HEK293 (cell line): Measurements from ENCODE around the gene RTP1.

Experiments
- CTCF ChIA-PET: fragments of 350-600 bp; formaldehyde crosslinking; extraction: SDS; loops from one replicate; lab custom pipeline; 2021; ENCODE audit warnings: antibody characterized with exemption; lab: Yijun Ruan, JAX
- POLR2A ChIA-PET: fragments of 300-600 bp; formaldehyde crosslinking; extraction: SDS; loops from one replicate; lab custom pipeline; 2020; ENCODE audit warnings: antibody characterized with exemption, inconsistent platforms; lab: Yijun Ruan, JAX
- H3K27ac ChIP-seq: fragments of 200-500 bp; sonication (Bioruptor generic); 2 replicates; pipeline ENCODE4 v1.5.1; 2014; ENCODE audit warnings: low read depth, low read length, control low read depth, inconsistent platforms; ENCODE audit errors: extremely low read depth
- H3K36me3 ChIP-seq, 2 experiments: fragments of 200-500 bp in 1 of 2; sonication (Bioruptor generic) in 1 of 2; 1 replicate in 1 of 2; 2 replicates in 1 of 2; pipeline ENCODE4 v1.5.1; 2014 to 2017; ENCODE audit warnings: inconsistent platforms in 2 of 2, low read length in 2 of 2; ENCODE audit not compliant: control insufficient read depth in 2 of 2, insufficient read depth in 1 of 2
- H3K4me1 ChIP-seq: fragments of 200-500 bp; sonication (Bioruptor generic); 2 replicates; pipeline ENCODE4 v1.5.1; 2014; ENCODE audit warnings: mild to moderate bottlenecking, low read length, inconsistent platforms; ENCODE audit not compliant: control insufficient read depth, insufficient read depth
- H3K4me3 ChIP-seq: 2 replicates; pipeline ENCODE4 v1.5.1; 2011; ENCODE audit warnings: low read depth, mild to moderate bottlenecking, control low read depth, low read length, moderate library complexity
- H3K9me3 ChIP-seq: fragments of 200-500 bp; sonication (Bioruptor generic); 2 replicates; pipeline ENCODE4 v1.5.1; 2014; ENCODE audit warnings: low read depth, low read length, inconsistent platforms; ENCODE audit not compliant: control insufficient read depth, insufficient read depth
- HOXA7 ChIP-seq: sonication (generic); formaldehyde crosslinking; IDR thresholded peaks from 2 replicates; pipeline ENCODE4 v1.8.1; 2022; ENCODE audit warnings: missing genetic modification reagents, borderline replicate concordance
- PRDM6 ChIP-seq: fragments of 450-650 bp; formaldehyde crosslinking; IDR thresholded peaks from 2 replicates; pipeline ENCODE4 v1.5.1; 2017; ENCODE audit warnings: missing biosample characterization, missing genetic modification characterization
- ZNF121 ChIP-seq: fragments of 450-650 bp; formaldehyde crosslinking; IDR thresholded peaks from 2 replicates; pipeline ENCODE4 v1.5.1; 2016; ENCODE audit warnings: missing biosample characterization, missing genetic modification characterization
- ZNF140 ChIP-seq: fragments of 450-650 bp; formaldehyde crosslinking; IDR thresholded peaks from 2 replicates; pipeline ENCODE4 v1.5.1; 2016; ENCODE audit warnings: missing biosample characterization, missing genetic modification characterization
- ZNF175 ChIP-seq: fragments of 450-650 bp; formaldehyde crosslinking; IDR thresholded peaks from 2 replicates; pipeline ENCODE4 v1.5.1; 2016; ENCODE audit warnings: missing biosample characterization, missing genetic modification characterization
- ZNF2 ChIP-seq: fragments of 450-650 bp; formaldehyde crosslinking; IDR thresholded peaks from 2 replicates; pipeline ENCODE4 v1.5.1; 2016; ENCODE audit warnings: missing biosample characterization, missing genetic modification characterization
- ZNF223 ChIP-seq: fragments of 450-650 bp; formaldehyde crosslinking; IDR thresholded peaks from 2 replicates; pipeline ENCODE4 v1.5.1; 2016; ENCODE audit warnings: missing biosample characterization, missing genetic modification characterization
- ZNF239 ChIP-seq: fragments of 450-650 bp; formaldehyde crosslinking; IDR thresholded peaks from 2 replicates; pipeline ENCODE4 v1.5.1; 2016; ENCODE audit warnings: missing biosample characterization, missing genetic modification characterization
- ZNF274 ChIP-seq, 2 experiments: fragments of 200-500 bp in 1 of 2; fragments of 450-650 bp in 1 of 2; sonication (Bioruptor generic) in 1 of 2; formaldehyde crosslinking in 1 of 2; IDR thresholded peaks; 2 replicates each; pipeline versions ENCODE4 v1.5.1 to v1.6.1; 2014 to 2016; ENCODE audit warnings: borderline replicate concordance in 1 of 2, inconsistent platforms in 1 of 2, low read length in 1 of 2, missing biosample characterization in 1 of 2, missing genetic modification characterization in 1 of 2
- ZNF302 ChIP-seq: fragments of 450-650 bp; formaldehyde crosslinking; IDR thresholded peaks from 2 replicates; pipeline ENCODE4 v1.5.1; 2016; ENCODE audit warnings: missing biosample characterization, missing genetic modification characterization, low read depth
- ZNF335 ChIP-seq: fragments of 450-650 bp; formaldehyde crosslinking; conservative IDR thresholded peaks from 2 replicates; pipeline ENCODE4 v1.5.1; 2016; ENCODE audit warnings: missing biosample characterization, missing genetic modification characterization
- ZNF426 ChIP-seq: fragments of 450-650 bp; formaldehyde crosslinking; IDR thresholded peaks from 2 replicates; pipeline ENCODE4 v1.5.1; 2017; ENCODE audit warnings: missing biosample characterization, missing genetic modification characterization, mild to moderate bottlenecking, inconsistent platforms, moderate library complexity
- ZNF585B ChIP-seq: fragments of 450-650 bp; formaldehyde crosslinking; IDR thresholded peaks from 2 replicates; pipeline ENCODE4 v1.5.1; 2016; ENCODE audit warnings: missing biosample characterization, missing genetic modification characterization
- ZNF596 ChIP-seq: fragments of 450-650 bp; IDR thresholded peaks from 2 replicates; pipeline ENCODE4 v1.5.0; 2018; ENCODE audit warnings: missing biosample characterization, mild to moderate bottlenecking, missing genetic modification characterization, moderate library complexity
- ZNF654 ChIP-seq: fragments of 450-650 bp; formaldehyde crosslinking; IDR thresholded peaks from 2 replicates; pipeline ENCODE4 v1.5.1; 2016; ENCODE audit warnings: low read depth, missing biosample characterization, missing genetic modification characterization
- ZNF670 ChIP-seq: fragments of 450-650 bp; formaldehyde crosslinking; IDR thresholded peaks from 2 replicates; pipeline ENCODE4 v1.5.1; 2016; ENCODE audit warnings: missing biosample characterization, missing genetic modification characterization, low read depth
- ZNF747 ChIP-seq: fragments of 450-650 bp; formaldehyde crosslinking; IDR thresholded peaks from 2 replicates; pipeline ENCODE4 v1.5.1; 2016; ENCODE audit warnings: missing biosample characterization, missing genetic modification characterization
- ZNF777 ChIP-seq: fragments of 450-650 bp; formaldehyde crosslinking; IDR thresholded peaks from 2 replicates; pipeline ENCODE4 v1.5.1; 2017; ENCODE audit warnings: missing biosample characterization, missing genetic modification characterization, borderline replicate concordance
- ZNF830 ChIP-seq: fragments of 450-650 bp; IDR thresholded peaks from 2 replicates; pipeline ENCODE4 v1.5.0; 2018; ENCODE audit warnings: missing biosample characterization, missing genetic modification characterization, low read depth, mild to moderate bottlenecking, moderate library complexity
- TF ChIP-seq, protein P1 (sequence below): fragments of 450-650 bp; formaldehyde crosslinking; IDR thresholded peaks from 2 replicates; pipeline ENCODE4 v1.5.1; 2016; ENCODE audit warnings: missing biosample characterization, missing genetic modification characterization
- TF ChIP-seq, protein P2 (sequence below): fragments of 450-650 bp; formaldehyde crosslinking; IDR thresholded peaks from 2 replicates; pipeline ENCODE4 v1.5.1; 2017; ENCODE audit warnings: missing biosample characterization, mild to moderate bottlenecking, missing genetic modification characterization, moderate library complexity
- TF ChIP-seq, protein P3 (sequence below): fragments of 450-650 bp; formaldehyde crosslinking; IDR thresholded peaks from 2 replicates; pipeline ENCODE4 v1.5.1; 2016; ENCODE audit warnings: missing biosample characterization, missing genetic modification characterization
- TF ChIP-seq, protein P4 (sequence below): fragments of 450-650 bp; formaldehyde crosslinking; IDR thresholded peaks from 2 replicates; pipeline ENCODE4 v1.5.1; 2016; ENCODE audit warnings: missing biosample characterization, missing genetic modification characterization
- TF ChIP-seq, protein P5 (sequence below): fragments of 450-650 bp; formaldehyde crosslinking; IDR thresholded peaks from 2 replicates; pipeline ENCODE4 v1.5.1; 2016; ENCODE audit warnings: missing biosample characterization, missing genetic modification characterization

Gene RTP1

GRCh38 chr3:187186375-187186774, 10.9 kb upstream of the RTP1 start (continued):
- TF ChIP-seq, protein P1, sequence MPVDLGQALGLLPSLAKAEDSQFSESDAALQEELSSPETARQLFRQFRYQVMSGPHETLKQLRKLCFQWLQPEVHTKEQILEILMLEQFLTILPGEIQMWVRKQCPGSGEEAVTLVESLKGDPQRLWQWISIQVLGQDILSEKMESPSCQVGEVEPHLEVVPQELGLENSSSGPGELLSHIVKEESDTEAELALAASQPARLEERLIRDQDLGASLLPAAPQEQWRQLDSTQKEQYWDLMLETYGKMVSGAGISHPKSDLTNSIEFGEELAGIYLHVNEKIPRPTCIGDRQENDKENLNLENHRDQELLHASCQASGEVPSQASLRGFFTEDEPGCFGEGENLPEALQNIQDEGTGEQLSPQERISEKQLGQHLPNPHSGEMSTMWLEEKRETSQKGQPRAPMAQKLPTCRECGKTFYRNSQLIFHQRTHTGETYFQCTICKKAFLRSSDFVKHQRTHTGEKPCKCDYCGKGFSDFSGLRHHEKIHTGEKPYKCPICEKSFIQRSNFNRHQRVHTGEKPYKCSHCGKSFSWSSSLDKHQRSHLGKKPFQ (tag by site-specific recombination): no peak
- no peak for TF ChIP-seq ZNF274 (IDR thresholded peaks at IDR 0.05; ENCODE audit: low read length)
- no peak for TF ChIP-seq ZNF274 (tag by site-specific recombination; IDR thresholded peaks at IDR 0.05; ENCODE audit: borderline replicate concordance)
- no peak for TF ChIP-seq ZNF596 (tag by site-specific recombination)
- TF ChIP-seq ZNF223 (tag by site-specific recombination): no peak
- no peak for TF ChIP-seq ZNF670 (tag by site-specific recombination)
- no peak for TF ChIP-seq ZNF140 (tag by site-specific recombination)

DNA sequence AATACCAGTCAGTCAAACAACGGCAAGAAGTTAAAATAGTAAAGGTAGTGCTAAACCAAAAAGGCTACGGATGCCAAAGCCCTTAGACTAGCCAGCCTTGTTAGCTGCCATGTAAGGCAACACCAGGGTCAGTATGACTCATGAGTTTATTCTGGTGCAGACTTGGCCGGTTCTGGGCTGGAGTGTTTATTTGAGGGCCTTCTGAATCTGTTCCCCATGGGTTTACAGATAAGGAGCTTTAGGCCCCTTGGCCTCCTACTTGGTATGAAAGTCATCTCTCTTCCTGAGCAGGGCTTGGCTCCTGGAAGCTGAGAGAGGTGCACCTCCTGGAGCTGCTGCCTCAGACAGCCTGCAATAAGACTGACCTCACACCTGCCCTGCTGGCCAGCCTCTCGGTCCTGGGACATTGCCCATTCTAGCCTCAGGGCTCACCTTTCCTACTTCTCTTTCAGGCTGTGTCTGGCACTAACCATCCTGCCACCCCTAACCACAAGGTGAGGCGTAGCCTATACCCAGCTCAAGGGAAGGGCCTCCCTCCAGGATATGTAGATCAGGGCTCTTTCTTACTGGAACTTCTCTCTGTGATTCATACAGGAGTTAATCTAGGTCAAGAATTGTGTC, 10.4 kb upstream of the RTP1 start:
- Histone ChIP-seq H3K4me3 (no peak overlapping the region), H3K4me1 (no peaks in the 10 kb centered on the region), H3K27ac (no peak overlapping the region), H3K36me3 (no peaks in the 10 kb centered on the region), H3K9me3 (no peaks in the 10 kb centered on the region)
- ChIA-PET POLR2A (interaction anchor here (0.6 kb wide), 1 partner anchor 103 kb away, joined by 4 read pairs; no protein-coding TSS in a partner anchor), CTCF (interaction anchor here (0.6 kb wide), 1 partner anchor 505 kb away, joined by 3 read pairs; no protein-coding TSS in a partner anchor)
- no peak for TF ChIP-seq ZNF121 (tag by site-specific recombination)
- no peak for TF ChIP-seq ZNF426
- no peak for TF ChIP-seq ZNF175
- TF ChIP-seq ZNF830 (tag by site-specific recombination): no peak
- no peak for TF ChIP-seq ZNF777 (tag by site-specific recombination)
- peak; percentile 36; the same call in 1 of the 2 replicates for TF ChIP-seq ZNF335 (tag by site-specific recombination)
- TF ChIP-seq, protein P2, sequence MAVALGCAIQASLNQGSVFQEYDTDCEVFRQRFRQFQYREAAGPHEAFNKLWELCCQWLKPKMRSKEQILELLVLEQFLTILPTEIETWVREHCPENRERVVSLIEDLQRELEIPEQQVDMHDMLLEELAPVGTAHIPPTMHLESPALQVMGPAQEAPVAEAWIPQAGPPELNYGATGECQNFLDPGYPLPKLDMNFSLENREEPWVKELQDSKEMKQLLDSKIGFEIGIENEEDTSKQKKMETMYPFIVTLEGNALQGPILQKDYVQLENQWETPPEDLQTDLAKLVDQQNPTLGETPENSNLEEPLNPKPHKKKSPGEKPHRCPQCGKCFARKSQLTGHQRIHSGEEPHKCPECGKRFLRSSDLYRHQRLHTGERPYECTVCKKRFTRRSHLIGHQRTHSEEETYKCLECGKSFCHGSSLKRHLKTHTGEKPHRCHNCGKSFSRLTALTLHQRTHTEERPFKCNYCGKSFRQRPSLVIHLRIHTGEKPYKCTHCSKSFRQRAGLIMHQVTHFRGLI (tag by site-specific recombination): no peak
- TF ChIP-seq, protein P3, sequence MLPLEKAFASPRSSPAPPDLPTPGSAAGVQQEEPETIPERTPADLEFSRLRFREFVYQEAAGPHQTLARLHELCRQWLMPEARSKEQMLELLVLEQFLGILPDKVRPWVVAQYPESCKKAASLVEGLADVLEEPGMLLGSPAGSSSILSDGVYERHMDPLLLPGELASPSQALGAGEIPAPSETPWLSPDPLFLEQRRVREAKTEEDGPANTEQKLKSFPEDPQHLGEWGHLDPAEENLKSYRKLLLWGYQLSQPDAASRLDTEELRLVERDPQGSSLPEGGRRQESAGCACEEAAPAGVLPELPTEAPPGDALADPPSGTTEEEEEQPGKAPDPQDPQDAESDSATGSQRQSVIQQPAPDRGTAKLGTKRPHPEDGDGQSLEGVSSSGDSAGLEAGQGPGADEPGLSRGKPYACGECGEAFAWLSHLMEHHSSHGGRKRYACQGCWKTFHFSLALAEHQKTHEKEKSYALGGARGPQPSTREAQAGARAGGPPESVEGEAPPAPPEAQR (tag by site-specific recombination): no peak
- TF ChIP-seq ZNF585B (tag by site-specific recombination): no peak
- TF ChIP-seq HOXA7 (CRISPR knock-in tag): no peak
- TF ChIP-seq ZNF239 (tag by site-specific recombination): no peak
- no peak for TF ChIP-seq ZNF302 (tag by site-specific recombination)
- TF ChIP-seq, protein P4, sequence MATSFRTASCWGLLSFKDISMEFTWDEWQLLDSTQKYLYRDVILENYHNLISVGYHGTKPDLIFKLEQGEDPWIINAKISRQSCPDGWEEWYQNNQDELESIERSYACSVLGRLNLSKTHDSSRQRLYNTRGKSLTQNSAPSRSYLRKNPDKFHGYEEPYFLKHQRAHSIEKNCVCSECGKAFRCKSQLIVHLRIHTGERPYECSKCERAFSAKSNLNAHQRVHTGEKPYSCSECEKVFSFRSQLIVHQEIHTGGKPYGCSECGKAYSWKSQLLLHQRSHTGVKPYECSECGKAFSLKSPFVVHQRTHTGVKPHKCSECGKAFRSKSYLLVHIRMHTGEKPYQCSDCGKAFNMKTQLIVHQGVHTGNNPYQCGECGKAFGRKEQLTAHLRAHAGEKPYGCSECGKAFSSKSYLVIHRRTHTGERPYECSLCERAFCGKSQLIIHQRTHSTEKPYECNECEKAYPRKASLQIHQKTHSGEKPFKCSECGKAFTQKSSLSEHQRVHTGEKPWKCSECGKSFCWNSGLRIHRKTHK (tag by site-specific recombination): no peak
- TF ChIP-seq, protein P5, sequence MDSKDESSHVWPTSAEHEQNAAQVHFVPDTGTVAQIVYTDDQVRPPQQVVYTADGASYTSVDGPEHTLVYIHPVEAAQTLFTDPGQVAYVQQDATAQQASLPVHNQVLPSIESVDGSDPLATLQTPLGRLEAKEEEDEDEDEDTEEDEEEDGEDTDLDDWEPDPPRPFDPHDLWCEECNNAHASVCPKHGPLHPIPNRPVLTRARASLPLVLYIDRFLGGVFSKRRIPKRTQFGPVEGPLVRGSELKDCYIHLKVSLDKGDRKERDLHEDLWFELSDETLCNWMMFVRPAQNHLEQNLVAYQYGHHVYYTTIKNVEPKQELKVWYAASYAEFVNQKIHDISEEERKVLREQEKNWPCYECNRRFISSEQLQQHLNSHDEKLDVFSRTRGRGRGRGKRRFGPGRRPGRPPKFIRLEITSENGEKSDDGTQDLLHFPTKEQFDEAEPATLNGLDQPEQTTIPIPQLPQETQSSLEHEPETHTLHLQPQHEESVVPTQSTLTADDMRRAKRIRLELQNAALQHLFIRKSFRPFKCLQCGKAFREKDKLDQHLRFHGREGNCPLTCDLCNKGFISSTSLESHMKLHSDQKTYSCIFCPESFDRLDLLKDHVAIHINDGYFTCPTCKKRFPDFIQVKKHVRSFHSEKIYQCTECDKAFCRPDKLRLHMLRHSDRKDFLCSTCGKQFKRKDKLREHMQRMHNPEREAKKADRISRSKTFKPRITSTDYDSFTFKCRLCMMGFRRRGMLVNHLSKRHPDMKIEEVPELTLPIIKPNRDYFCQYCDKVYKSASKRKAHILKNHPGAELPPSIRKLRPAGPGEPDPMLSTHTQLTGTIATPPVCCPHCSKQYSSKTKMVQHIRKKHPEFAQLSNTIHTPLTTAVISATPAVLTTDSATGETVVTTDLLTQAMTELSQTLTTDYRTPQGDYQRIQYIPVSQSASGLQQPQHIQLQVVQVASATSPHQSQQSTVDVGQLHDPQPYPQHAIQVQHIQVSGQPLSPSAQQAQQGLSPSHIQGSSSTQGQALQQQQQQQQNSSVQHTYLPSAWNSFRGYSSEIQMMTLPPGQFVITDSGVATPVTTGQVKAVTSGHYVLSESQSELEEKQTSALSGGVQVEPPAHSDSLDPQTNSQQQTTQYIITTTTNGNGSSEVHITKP (tag by site-specific recombination): peak; percentile 19; the same call in 1 of the 2 replicates
- TF ChIP-seq ZNF654 (tag by site-specific recombination): no peak
- TF ChIP-seq ZNF747 (tag by site-specific recombination): no peak
- TF ChIP-seq ZNF596 (tag by site-specific recombination): no peak
- TF ChIP-seq PRDM6 (tag by site-specific recombination): no peak
- TF ChIP-seq ZNF2: peak; percentile 100
